Hepatic stellate cell (primary cell): ENCODE results near the gene KDM4F.
"Not testable (repeated sequence)": the region's sequence is repeated elsewhere in the genome, so short reads cannot be mapped to it uniquely, and the experiment has no call there.

Experiments
- DNase-seq: peaks from one replicate; pipeline ENCODE4 v3.0.0; 2011; ENCODE audit warnings: low spot score

Gene KDM4F

DNA sequence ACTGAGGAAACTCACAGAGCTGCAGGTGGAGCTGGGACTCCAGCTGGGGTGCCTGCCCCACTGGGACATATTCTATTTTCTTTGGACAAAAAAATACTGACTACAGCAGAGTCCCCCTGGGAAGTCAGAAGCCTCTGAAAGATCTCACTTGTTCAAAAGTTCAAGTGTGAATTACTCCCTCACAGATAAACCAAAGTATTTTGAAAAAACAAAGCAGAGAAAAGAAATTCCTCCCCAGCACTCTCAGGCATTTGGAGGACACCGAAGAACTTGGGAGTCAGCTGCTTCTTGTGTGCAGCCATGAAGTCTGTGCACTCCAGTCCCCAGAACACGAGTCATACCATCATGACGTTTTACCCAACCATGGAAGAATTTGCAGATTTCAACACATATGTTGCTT, at the start of gene KDM4F:
KDM4F (plus strand) TSS at position 301 of the 400 bp plus-strand sequence.
- not testable (repeated sequence) for DNase-seq

DNA sequence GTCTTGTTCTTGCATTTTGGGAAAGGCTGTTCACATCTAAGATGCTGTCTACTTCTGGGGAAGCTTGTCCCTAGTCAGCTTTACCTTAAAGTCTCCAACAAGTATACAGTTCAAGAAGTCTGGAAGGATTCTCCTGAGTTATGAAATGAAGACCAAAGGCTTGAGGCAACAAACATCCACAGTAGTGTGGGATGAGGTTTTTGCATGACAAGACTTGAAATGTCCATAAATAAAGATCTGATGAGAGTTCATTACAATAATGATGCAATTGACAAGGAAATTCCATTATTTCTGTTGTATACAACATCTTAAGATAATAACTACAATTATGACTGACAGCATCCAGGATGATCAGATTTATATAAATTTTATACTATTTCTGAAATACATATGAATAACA, 45.5 kb upstream of the KDM4F start:
- DNase-seq, result no peak

DNA sequence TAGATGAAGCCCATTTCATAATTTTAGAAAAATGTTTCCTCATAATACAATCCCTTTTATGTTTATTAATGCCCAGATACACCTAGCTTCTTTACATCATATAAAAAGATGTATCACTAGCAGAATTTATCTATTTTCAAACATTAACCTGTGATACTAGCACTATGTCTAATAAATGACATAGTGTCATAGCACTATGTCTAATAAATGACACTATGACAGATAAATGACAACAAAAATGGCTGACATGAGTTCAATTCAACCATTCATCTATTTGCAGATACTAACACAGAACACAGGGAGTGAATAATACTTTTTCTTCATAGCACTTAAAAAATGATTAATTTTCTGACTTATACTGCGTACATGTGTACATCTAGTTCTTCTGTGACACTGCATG, 43.6 kb upstream of the KDM4F start:
- DNase-seq, result no peak

DNA sequence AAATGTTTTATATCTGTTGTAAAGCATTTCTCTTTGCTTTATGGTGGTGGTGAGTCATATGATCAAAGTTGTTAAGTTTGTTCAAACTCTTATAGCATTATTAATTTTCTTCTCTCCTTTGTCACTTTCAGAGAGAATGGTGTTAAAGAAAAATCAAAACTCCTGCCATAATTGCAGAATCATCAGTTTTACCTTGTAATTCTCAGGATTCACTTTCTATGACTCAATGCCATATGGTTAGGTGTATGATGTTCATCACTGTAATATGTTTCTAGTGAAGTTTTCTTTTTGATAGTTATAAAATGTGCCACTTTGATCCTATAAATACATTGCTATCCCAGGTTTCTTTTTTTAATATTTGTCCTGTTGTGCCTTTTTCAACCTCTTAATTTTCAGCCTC, 37.8 kb upstream of the KDM4F start:
- DNase-seq, result no peak

DNA sequence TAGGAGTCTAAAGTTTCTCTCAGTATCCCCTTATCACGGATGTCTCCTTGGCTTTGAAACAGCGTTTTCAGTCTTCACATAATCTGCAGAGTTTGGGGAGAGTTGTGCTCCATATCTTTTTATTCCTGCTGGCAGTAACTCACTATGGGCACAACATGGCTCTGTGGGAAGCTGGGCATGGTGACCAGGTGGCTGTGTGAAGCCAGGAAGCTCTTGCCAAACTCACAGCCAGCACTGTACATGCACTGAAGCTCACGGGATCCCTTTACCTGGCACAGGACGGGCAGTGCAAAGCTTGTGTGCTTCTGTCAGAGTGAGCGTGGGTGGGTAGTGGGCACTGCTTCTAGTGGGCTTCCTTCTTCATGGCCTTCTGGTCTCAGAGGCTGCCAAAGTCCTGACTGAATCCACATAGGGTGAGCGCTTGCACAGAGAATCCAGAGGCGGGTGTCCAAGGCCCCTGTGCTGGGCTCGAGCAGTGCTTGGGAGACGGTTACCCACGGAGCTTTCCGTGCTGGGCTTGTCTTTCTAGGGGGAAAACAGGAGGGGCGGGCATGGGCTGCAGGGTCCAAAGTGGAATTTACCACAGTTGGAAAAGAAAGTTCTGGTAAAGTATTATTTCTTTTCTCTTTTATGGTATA, 34.9 kb upstream of the KDM4F start:
- no peak for DNase-seq

DNA sequence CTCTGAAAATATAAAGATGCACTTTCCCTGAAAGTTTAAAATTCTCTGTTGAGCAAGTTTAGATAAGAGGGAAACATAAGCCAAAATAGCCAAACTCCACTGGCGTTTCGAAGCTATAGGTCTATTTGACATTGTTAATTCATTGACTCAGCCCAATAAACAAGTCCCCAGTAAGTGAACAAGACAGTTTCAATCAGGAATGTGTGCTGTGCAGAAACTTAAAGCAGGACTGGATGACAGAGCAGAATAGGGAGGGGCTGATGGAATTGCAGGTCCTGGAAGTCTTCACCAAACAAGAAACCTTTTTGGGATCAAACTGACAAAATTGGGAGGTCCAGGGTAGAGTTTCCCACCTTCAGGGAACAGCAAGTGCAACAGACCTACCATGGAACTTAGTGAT, 33.1 kb upstream of the KDM4F start:
- DNase-seq, result no peak

DNA sequence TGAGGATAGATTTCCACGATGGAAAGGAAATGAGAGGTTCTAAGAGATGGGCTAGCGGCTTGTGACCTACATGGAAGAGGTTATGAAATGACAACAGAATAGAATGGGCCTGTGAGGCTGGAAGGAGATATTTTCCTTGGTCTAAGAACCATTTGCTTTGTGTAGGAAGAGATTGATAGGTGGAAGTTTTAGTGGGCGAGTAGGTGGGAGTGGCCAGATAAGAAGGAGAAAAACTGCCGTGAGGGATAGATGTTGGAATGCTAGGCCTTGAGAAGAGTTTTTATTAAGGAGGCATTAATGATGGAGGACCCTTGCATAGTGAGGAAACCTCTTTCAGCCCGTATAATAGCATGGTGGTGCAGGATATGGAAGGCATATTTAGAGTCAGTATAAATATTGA, 27.8 kb upstream of the KDM4F start:
- not testable (repeated sequence) for DNase-seq

DNA sequence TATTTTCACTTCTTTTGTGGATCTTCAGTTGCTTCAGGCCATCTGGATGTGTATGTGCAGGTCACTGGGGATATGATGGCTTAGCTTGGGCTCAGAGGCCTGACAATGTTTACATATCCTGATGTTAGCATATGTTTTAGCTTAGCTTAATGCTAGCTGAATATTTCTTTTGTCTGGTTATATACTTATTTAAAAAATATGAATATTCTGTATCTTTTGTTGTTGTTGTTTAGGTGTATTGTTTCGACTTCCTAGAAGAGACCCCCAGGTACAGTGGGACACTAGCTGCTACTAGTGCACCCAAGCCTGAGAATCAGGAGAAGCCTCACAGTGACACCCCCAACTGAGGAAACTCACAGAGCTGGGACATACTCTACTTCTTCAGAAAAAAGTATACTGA, 24.3 kb upstream of the KDM4F start, which contains the start of gene KDM4E:
KDM4E (plus strand) TSS at position 301 of the 400 bp plus-strand sequence. CDS start 300 bp downstream, outside the sequence.
- DNase-seq, result no peak

DNA sequence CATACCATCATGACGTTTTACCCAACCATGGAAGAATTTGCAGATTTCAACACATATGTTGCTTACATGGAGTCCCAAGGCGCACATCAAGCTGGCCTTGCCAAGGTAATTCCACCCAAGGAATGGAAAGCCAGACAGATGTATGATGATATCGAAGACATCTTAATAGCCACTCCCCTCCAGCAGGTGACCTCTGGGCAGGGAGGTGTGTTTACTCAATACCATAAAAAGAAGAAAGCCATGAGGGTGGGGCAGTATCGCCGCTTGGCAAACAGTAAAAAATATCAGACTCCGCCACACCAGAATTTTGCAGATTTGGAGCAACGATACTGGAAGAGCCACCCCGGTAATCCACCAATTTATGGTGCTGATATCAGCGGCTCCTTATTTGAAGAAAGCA, 23.6 kb upstream of the KDM4F start:
- DNase-seq, result not testable (repeated sequence)

DNA sequence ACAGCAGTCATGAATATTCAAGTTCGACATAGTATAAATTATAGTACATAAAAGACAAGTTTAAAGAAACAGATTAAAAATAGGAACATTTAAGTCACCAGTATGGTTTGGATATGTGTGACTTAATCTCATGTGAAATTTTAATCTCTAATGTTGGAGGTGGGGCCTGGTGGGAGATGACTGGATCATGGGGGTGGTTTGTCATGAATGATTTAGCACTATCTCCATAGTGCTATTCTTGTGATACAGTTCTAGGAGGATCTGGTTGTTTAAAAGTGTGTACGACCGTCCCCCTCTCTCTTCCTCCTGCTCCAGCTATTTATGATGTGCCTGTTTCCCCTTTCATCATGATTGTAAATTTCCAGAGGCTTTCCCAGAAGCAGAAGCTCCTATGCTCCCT, 20.9 kb upstream of the KDM4F start:
- DNase-seq, result no peak

DNA sequence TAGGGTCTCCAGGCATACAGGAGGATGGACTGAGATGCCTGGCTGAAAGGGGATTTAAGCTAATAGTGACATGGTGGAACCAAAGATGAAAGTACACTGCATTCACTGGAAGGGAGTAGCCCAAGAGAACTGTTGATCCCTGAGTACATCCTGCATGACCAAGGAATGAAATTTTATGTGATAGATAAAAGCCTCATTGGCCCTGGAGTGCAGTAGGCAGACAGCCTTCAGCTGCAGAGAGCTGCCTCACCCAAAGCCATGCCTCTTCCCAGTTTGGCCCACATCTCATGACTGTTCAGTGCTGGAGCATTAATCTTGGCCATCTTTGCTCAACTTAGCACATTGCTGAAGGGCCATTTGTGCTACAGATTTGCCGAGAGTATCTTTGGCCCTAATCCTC, 16.2 kb upstream of the KDM4F start:
- DNase-seq, result no peak

DNA sequence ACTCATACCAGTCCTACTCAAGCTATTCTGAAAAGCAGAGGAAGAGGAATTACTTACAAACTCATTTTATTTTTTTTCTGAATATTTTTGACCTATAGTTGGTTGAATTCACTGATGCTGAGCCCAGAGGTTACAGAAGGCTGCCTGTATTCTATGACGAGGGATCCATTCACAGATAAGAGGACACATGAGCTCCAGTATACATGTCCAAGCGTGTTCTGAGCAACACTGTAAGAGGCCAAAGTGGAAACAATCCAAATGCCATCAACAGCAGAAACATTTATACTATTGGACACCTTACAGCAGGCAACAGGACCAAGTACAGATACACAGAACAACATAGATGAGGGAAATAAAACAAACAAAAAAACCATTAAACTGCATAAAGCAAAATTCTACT, 13.9 kb upstream of the KDM4F start:
- no peak for DNase-seq

DNA sequence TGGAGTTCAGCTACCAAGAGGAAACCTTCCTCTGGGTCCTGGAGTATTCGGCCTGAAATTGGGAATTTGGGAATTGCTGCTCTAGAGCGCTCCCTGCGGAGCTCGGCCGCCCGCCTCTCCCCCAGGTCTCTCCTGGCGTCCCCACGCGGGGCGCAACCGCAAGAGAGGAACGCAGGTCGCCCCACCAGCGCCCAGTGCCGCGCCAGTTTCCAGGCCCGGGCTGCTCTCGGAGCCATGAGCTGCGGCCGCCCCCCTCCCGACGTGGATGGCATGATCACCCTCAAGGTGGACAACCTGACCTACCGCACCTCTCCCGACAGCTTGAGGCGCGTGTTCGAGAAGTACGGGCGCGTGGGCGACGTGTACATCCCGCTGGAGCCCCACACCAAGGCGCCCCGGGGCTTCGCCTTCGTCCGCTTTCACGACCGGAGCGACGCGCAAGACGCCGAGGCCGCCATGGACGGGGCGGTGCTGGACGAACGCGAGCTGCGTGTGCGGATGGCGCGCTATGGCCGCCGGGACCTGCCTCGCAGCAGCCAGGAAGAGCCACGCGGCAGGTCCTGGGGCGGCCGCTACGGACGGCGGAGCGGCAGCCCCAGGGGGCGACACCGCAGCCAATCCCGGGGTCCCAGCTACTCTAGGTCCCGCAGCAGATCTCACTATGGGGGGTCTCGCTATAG, 11.7 kb upstream of the KDM4F start:
- DNase-seq, result not testable (repeated sequence)

DNA sequence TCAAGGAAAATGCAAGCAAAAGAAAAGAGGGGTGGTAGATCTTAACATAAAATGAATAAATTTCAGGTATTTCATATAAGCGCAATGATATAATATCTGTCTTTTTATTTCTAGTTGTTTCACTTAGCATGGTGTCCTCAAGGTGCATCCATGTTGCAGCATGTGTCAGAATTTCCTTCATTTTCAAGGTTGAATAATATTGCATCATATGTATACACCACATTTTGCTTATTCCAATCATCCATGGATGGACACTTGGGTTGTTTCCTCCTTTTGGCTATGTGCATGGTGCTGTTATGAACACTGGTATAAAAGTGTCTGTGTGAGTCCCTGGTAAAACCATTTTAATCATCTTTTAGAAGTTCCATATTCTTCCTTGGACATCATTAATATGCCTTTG, 7.0 kb upstream of the KDM4F start:
- DNase-seq, result no peak

DNA sequence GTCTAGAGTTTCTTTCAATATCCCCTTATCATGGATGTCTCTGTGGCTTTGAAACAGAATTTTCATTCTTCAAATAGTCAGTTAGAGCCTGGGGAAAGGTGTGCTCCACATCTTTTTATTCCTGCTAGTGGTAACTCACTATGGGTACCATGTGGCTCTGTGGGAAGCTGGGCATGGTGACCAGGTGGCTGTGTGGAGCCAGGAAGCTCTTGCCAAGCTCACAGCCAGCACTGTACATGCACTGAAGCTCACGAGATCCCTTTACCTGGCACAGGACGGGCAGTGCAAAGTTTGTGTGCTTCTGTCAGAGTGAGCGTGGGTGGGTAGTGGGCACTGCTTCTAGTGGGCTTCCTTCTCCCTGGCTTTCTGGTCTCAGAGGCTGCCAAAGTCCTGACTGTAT, 6.3 kb upstream of the KDM4F start:
- DNase-seq, result no peak

DNA sequence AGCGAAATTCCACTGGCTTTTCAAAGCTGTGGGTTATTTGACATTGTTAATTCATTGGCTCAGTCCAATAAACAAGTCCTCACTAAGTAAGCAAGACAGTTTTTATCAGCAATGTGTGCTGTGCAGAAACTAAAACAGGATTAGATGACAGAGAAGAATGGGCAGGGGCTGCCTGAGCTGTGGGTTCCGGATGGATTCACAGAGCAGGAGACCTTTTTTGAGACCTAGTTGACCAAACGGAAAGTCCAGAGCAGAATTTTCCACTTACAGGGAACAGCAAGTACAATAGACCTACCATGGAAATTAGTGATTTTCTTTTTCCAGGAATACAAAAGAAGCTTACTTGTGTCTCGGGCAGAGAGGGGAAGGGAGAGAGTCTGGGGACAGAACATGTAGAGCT, 5.2 kb upstream of the KDM4F start:
- no peak for DNase-seq

DNA sequence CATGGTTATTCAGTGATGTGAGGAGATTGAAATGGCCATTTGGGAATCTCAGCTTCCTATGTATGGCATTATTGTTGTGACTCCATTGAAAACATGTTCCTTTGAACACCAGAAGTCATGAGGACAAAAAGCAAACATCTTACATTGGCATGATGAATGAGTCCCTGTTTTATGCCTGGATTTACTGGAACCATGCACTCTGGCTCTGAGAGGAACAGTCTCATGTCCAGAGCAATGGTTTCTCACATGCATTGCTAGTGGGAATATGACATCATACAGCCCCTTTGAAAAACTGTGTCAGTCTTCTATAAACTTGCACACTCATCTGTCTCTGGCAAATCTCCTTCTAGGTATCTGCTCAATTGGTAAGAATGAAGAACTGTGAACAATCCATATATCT, 3.4 kb upstream of the KDM4F start:
- no peak for DNase-seq

DNA sequence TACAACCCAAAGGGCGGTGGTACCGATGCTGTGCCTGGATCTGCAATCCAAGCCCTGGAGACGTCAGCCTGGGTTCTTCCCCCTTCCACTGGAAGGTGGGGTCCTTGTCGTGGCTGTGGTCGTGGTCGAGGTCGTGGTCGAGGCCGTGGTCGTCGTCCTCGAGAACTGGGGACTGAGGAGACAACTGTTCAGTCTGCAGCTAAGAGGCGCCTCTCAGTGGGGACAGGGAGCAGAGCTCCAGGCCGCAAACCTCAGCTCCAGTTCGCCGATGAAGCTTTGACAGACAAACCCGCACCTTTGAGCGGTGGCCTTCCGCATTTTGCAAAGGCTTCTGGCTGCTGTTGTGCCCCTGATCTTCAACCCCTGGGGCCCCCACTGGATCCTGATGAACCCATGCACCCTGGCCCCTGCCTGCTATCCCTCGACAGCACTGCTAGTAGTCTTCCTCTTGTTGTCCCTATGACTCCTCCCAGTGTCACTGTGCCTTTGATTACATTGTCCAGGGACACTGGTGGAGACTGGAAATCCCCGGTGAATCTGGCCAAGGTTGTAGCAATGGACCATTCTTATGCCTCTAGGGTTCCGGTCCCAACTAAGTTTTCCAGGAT, 1.5 kb downstream of the KDM4F start:
- DNase-seq, result no peak

DNA sequence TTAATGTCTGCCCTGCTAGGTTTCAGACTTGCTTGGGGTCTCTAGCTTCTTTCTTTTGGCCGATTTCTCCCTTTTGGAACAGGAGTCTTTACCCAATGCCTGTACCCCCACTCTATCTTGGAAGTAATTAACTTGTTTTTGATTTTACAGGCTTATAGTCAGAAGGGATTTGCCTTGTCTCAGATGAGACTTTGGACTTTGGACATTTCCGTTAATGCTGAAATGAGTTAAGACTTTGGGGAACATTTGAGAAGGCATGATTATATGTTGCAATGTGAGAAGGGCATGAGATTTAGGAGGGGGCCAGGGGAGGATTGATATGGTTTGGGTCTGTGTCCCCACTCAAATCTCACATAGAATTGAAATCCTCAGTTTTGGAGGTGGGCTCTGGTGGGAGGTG, 5.1 kb downstream of the KDM4F start:
- no peak for DNase-seq

DNA sequence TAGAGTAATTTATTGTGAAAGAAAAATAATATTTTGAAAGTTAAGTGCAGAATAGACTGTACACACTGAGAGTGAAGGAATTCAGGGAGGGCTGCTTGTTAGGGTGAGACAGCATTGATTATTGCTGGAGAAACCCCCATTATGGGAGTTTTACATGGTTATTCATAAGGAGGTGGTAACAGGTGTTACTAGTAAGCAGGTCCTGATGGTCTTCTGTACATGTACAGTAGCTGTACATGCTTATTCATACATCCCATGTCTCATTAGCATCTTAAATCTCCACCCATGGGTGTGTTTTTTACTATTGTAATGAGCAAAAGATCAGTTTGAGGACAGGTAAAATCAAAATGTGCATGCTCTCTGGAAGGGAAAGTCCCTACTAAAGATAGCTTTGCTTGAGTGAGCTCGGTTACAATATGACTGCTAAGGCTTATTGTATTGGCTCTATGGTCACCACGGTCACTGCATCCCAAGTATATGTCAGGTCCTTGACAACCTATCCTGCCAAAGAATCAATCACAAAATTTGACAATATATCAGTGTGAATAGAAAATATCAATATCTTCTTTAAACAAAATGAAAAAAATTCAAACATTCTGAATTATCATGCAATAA, 6.2 kb downstream of the KDM4F start:
- no peak for DNase-seq

DNA sequence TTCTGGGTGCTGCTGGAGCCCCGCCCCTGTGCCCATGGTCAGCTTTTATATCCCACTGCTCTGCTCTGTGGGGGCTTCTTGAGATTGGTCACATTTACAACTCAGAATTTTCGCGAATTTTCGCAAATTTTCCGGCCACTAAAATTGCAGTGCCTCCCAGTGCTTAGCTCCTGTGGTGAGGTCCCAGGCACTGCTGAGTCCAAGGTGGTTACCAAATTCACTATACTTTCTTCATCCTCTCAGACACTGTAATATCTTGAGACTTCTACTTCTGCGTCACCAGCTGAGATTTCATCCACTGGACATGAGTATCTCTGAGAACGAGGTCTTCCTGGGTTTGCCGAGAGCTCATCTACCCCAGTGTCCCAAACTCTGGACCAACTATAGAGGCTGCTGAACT, 8.7 kb downstream of the KDM4F start:
- DNase-seq, result no peak

DNA sequence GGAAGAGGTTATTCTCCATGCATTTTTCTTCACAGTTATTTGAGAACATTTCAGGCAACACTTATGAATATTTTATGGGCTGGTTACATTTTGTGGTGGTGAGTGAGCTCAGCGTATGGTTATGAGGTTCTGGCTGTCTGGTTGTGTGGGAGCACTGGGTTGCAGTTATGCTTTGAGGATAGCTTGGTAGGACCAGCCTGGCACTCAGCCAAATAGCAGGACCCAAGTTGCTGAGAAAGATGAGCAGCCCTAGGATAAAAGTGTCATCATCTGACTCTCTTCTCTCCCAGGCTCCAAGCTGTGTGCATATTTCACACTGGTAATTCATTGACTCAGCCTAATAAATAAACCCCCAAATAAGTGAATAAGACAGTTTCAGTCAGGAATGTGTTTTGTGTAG, 9.4 kb downstream of the KDM4F start:
- no peak for DNase-seq

DNA sequence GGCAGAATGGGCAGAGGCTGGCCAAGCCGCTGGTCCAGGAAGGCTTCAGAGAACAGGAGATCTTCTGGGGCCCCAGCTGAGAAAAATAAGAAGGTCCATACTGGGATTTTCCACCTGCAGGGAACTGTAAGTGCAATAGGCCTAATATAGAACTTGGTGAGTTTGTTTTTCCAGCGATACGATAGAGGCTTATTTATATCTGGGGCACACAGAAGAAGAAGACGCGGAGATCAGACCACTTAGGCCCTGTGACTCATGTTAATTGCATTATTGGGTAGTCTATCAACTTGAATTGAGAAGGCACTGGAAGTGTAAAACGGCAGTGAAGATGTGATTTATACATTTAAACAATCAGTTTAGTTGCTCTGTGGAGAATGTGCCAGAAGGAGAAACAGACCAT, 9.8 kb downstream of the KDM4F start:
- no peak for DNase-seq
